ENCODE results near the gene KDM8. TPM values are rescaled to one million over a fixed set of nuclear protein-coding genes. Genes with fewer than 3 reads are reported as not detected.

The KDM8 gene
- total and polyA plus RNA-seq, 7 donors, result 2.2 to 7.8 (median 3.5) TPM

DNA sequence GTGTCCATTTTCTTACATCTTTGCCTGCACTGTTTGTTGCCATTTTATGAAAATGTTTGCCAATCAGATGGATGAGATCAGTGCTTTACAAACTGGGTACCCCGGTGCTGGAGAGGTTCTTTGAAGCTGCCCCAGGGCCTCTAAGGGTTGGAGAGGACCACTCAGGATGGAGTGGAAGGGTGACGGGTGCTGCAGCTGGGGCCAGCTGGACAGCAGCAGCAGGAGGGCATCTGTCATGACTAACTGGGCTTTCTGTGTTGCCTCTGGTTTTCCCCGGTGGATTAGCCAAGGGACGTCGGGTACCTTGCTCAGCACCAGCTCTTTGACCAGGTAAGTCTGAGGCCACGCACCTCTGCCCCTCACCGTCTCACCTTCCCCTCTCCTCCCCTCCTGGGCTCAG is 12.3 kb downstream of the KDM8 start:
- intact Hi-C loops (cut with DNase I), result no loop called here
- Histone ChIP-seq H3K27me3 (ENCODE audit: insufficient read depth in 3 of 3, low read length in 2 of 3) (no peaks in the 10 kb centered on the region), H3K4me1 (peaks cover 14% of the 10 kb centered on the region), H3K27ac (no peak overlapping the region), H3K4me3 (no peak overlapping the region), H3K9me3 (no peaks in the 10 kb centered on the region), H3K36me3 (ENCODE audit: insufficient read depth in 1 of 2, low read depth in 1 of 2) (peaks cover 3 to 53% of the 10 kb centered on the region in 2 donors)
- no peak for DNase-seq
- WGBS, 3 donors, result 71 to 78% (median 75%) methylated on average over 7 of the region's 7 CpGs
- no peak for ATAC-seq
- TF ChIP-seq, protein P1, sequence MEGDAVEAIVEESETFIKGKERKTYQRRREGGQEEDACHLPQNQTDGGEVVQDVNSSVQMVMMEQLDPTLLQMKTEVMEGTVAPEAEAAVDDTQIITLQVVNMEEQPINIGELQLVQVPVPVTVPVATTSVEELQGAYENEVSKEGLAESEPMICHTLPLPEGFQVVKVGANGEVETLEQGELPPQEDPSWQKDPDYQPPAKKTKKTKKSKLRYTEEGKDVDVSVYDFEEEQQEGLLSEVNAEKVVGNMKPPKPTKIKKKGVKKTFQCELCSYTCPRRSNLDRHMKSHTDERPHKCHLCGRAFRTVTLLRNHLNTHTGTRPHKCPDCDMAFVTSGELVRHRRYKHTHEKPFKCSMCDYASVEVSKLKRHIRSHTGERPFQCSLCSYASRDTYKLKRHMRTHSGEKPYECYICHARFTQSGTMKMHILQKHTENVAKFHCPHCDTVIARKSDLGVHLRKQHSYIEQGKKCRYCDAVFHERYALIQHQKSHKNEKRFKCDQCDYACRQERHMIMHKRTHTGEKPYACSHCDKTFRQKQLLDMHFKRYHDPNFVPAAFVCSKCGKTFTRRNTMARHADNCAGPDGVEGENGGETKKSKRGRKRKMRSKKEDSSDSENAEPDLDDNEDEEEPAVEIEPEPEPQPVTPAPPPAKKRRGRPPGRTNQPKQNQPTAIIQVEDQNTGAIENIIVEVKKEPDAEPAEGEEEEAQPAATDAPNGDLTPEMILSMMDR (IDR thresholded peaks at IDR 0.05), result no peak

DNA sequence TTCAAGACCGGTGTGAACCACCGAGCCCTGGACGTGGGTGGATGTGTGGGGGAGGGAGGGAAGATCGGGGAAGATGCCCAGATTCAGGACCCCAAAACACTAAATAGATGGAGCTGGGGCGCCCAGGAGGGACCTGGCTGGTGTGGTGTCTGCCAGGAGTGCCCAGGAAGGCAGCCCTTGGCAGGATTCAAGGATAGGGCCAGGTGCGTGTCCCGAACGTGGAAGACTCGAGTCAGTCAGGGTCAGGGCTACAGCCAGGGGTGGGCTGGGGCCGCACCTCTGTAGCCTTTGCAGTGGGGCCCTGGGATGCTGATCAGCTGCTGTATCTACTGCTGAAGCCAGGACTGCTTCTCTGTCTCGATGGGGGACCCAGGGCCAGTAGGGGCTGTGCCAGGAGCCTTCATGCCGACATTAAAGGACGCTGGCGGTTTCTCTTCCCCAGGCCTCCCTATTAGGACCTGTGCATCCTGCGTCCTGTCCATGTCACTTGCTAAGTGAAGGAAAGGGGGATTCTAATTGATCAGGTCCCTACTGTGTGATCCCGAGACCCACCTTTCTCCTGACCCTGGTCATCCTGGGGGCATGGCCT is 13.1 kb downstream of the KDM8 start:
- Histone ChIP-seq H3K36me3 (ENCODE audit: insufficient read depth in 1 of 2, low read depth in 1 of 2) (peaks cover 0 to 51% of the 10 kb centered on the region in 2 donors), H3K27ac (no peak overlapping the region), H3K27me3 (ENCODE audit: insufficient read depth in 3 of 3, low read length in 2 of 3) (no peaks in the 10 kb centered on the region), H3K4me1 (peaks cover 14% of the 10 kb centered on the region), H3K9me3 (no peaks in the 10 kb centered on the region), H3K4me3 (no peak overlapping the region)
- intact Hi-C loops (cut with DNase I), result no loop called here
- WGBS, 3 donors, result 72 to 86% (median 80%) methylated on average over 16 of the region's 16 CpGs
- TF ChIP-seq, protein P1 (IDR thresholded peaks at IDR 0.05), result no peak
- ATAC-seq (no peak), DNase-seq (peak in 1 of 2 donors; percentile 34)

DNA sequence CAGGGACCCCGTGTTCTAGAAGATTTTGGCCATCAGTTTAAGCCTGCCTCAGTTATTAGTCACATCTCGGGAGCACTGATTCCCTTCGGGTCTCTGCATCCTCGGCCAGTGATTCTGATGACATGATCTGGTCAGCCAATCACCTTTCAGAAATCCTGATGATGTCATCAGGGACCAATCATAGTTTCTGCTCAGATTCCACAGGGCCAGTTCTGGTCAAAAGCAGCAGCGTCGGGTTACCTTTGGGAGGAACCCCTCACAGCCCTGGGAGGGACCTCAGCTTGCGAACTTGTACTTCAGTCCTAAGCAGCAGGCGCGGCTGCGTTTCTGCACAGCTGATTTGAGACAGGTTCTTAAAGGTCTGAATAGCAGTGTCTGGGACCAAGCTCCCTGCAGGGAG is 13.9 kb downstream of the KDM8 start:
- TF ChIP-seq, protein P1 (IDR thresholded peaks at IDR 0.05), result no peak
- ATAC-seq, result peak in 1 of 4 donors; percentile 46

DNA sequence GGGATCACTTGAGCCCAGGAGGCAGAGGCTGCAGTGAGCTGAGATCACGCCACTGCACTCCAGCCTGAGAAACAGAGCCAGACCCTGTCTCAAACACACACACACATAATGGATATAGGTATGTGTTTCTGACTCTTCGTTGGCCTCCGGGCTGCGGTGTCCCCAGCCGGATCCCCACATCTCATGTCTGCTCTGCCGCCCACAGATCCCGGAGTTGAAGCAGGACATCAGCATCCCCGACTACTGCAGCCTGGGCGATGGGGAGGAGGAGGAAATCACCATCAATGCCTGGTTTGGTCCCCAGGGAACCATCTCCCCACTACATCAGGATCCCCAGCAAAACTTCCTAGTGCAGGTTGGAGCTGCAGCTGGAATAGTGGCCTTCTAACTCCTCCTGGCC is 15.4 kb downstream of the KDM8 start:
- Histone ChIP-seq H3K9me3 (no peaks in the 10 kb centered on the region), H3K36me3 (ENCODE audit: insufficient read depth in 1 of 2, low read depth in 1 of 2) (peaks cover 0 to 36% of the 10 kb centered on the region in 2 donors), H3K4me3 (no peak overlapping the region), H3K27ac (no peak overlapping the region), H3K4me1 (peaks cover 32% of the 10 kb centered on the region), H3K27me3 (ENCODE audit: insufficient read depth in 3 of 3, low read length in 2 of 3) (no peaks in the 10 kb centered on the region)
- peak in 1 of 2 donors; percentile 22 for DNase-seq
- ATAC-seq, result no peak
- TF ChIP-seq, protein P1 (IDR thresholded peaks at IDR 0.05), result no peak
- intact Hi-C loops (cut with DNase I), result no loop called here
- WGBS, 3 donors, result 93 to 94% (median 94%) methylated on average over 9 of the region's 9 CpGs

More for the DNA sequence above, 13.9 kb downstream of the KDM8 start:
- Histone ChIP-seq H3K36me3 (ENCODE audit: insufficient read depth in 1 of 2, low read depth in 1 of 2) (peaks cover 0 to 42% of the 10 kb centered on the region in 2 donors), H3K9me3 (no peaks in the 10 kb centered on the region), H3K4me1 (peaks cover 19% of the 10 kb centered on the region), H3K4me3 (no peak overlapping the region), H3K27me3 (ENCODE audit: insufficient read depth in 3 of 3, low read length in 2 of 3) (no peaks in the 10 kb centered on the region), H3K27ac (peak overlapping the region; percentile 16)
- intact Hi-C loops (cut with DNase I), result no loop called here
- DNase-seq, result no peak
- 45 to 66% (median 50%) methylated on average over 10 of the region's 10 CpGs for WGBS, 3 donors

DNA sequence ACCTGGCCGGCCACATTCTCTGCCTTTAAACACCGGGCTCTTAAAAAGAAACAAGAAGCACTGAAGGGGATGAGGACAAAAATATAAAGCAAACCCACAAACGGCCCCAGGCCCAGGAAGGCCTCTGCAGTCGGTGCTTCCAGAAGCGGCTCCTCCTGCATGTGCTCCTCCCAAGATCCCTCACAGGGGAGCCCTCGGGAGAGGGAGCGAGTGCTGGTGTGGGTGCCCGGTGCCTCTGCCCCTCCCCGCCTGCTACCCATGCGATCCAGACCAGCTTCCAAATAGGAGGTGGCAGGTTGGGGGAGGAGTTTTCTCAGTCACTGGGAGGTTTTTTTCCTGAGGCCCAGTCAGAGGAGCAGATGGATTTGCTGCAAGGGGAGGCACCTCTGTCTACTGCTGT is 15.8 kb downstream of the KDM8 start:
- intact Hi-C loops (cut with DNase I), result no loop called here
- ATAC-seq (no peak), DNase-seq (peak in 1 of 2 donors; percentile 21)
- H3K36me3 ChIP-seq (ENCODE audit: insufficient read depth in 1 of 2, low read depth in 1 of 2), result peaks cover 0 to 36% of the 10 kb centered on the region in 2 donors
- no peak overlapping the region for H3K4me3 ChIP-seq
- 83 to 91% (median 88%) methylated on average over 10 of the region's 10 CpGs for WGBS, 3 donors
- TF ChIP-seq, protein P1 (IDR thresholded peaks at IDR 0.05), result no peak
- no peaks in the 10 kb centered on the region for H3K9me3 ChIP-seq
- no peak overlapping the region for H3K27ac ChIP-seq
- no peaks in the 10 kb centered on the region for H3K27me3 ChIP-seq (ENCODE audit: insufficient read depth in 3 of 3, low read length in 2 of 3)
- H3K4me1 ChIP-seq, result peaks cover 32% of the 10 kb centered on the region

Data from psoas muscle (tissue), 8 donors.